Left lung (tissue), 10 donors: Measurements from ENCODE around the gene MUC4. TPM values are rescaled to one million over a fixed set of nuclear protein-coding genes. Genes with fewer than 3 reads are reported as not detected.

Source experiments
- ATAC-seq: fragments of 200-7000 bp; cut with Tn5 transposase; one replicate; pipeline ENCODE4 v1.9.1; 2020; ENCODE audit warnings: moderate library complexity
- DNase-seq, 4 donors: peaks; one replicate each; pipeline ENCODE4 v3.0.0-alpha.2; 2013 to 2020
- H3K27ac ChIP-seq, 2 donors: fragments of 200-600 bp; sonication (generic) in 1 of 2; one replicate each; pipeline versions ENCODE4 v1.5.0 to v1.8.0; 2020 to 2021
- H3K27me3 ChIP-seq, 2 donors: fragments of 200-600 bp; sonication (generic) in 1 of 2; one replicate each; pipeline versions ENCODE4 v1.5.0 to v1.8.0; 2020 to 2021
- H3K36me3 ChIP-seq, 2 donors: fragments of 200-600 bp; sonication (generic) in 1 of 2; one replicate each; pipeline versions ENCODE4 v1.5.0 to v1.8.0; 2020 to 2021
- H3K4me1 ChIP-seq, 2 donors: fragments of 200-600 bp; one replicate each; pipeline ENCODE4 v1.8.0; 2021
- H3K4me3 ChIP-seq, 2 donors: fragments of 200-600 bp; sonication (generic) in 1 of 2; one replicate each; pipeline versions ENCODE4 v1.5.0 to v1.8.0; 2020 to 2021; ENCODE audit warnings: mild to moderate bottlenecking in 1 of 2
- H3K9me3 ChIP-seq, 2 donors: fragments of 200-600 bp; sonication (generic) in 1 of 2; one replicate each; pipeline versions ENCODE4 v1.5.0 to v1.8.0; 2020 to 2021
- intact Hi-C, 2 donors: fragments of 100-400 bp; cut with DNase I; formaldehyde crosslinking; loops; one replicate each; pipeline versions ENCODE4 v1.11.2 to v1.14.2; 2022
- polyA plus RNA-seq, 6 donors: library from polyadenylated mRNA; unstranded; fragments of 120-200 nt; gene quantifications; one replicate each; pipeline ENCODE4 v1.2.1, GENCODE V29; 2013; ENCODE audit not compliant: insufficient read length in 6 of 6
- total RNA-seq, 2 donors: library from RNA; stranded (reverse); fragmentation: NEBNext Ultra II Directional; extraction: Animal tissue kit (Norgen Biotek cat#: 25700); gene quantifications; one replicate each; pipeline ENCODE4 v1.2.1, GENCODE V29; 2021
- TF ChIP-seq, protein P1 (sequence below), 2 donors: fragments of 200-600 bp; sonication (generic) in 1 of 2; IDR thresholded peaks; one replicate each; pipeline versions ENCODE4 v1.5.0 to v1.8.0; 2021; ENCODE audit warnings: antibody characterized with exemption in 2 of 2
- donor health status: DM: no; HTN: yes; CAD: no.
- donor health status: DM: no; HTN: no; CAD: no.

Gene MUC4
- total and polyA plus RNA-seq, 8 donors, result 0.35 to 12.8 (median 1.5) TPM

DNA sequence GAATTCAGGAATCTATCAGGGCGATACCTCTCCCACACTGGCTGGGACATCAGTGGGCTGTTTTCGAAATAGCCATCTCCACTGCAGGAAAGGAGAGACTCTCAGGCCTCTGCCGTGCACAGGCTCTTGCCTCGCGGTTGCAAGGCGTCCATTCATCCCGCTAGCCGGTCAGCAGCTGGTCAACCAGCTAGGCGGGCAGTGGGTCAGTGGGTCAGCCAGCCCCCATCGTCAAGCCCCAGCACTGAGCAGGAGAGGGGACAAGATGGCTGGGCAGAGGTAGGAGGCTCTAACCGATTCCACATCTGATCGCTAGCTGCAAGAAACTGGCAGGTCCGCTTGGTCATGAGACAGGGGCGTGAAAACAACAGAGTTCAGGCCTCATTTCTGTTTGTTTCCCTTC is 45.1 kb downstream of the MUC4 start:
- no peak overlapping the region for H3K4me3 ChIP-seq
- H3K27me3 ChIP-seq, result peaks cover 5 to 34% of the 10 kb centered on the region in 2 donors
- no peak for ATAC-seq
- no peaks in the 10 kb centered on the region for H3K36me3 ChIP-seq
- TF ChIP-seq, protein P1, sequence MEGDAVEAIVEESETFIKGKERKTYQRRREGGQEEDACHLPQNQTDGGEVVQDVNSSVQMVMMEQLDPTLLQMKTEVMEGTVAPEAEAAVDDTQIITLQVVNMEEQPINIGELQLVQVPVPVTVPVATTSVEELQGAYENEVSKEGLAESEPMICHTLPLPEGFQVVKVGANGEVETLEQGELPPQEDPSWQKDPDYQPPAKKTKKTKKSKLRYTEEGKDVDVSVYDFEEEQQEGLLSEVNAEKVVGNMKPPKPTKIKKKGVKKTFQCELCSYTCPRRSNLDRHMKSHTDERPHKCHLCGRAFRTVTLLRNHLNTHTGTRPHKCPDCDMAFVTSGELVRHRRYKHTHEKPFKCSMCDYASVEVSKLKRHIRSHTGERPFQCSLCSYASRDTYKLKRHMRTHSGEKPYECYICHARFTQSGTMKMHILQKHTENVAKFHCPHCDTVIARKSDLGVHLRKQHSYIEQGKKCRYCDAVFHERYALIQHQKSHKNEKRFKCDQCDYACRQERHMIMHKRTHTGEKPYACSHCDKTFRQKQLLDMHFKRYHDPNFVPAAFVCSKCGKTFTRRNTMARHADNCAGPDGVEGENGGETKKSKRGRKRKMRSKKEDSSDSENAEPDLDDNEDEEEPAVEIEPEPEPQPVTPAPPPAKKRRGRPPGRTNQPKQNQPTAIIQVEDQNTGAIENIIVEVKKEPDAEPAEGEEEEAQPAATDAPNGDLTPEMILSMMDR (IDR thresholded peaks at IDR 0.05), result no peak
- intact Hi-C loops, result no loop called here
- H3K9me3 ChIP-seq, result no peaks in the 10 kb centered on the region
- H3K4me1 ChIP-seq, result no peaks in the 10 kb centered on the region
- no peak overlapping the region for H3K27ac ChIP-seq
- DNase-seq, result peak in 1 of 4 donors; percentile 36

DNA sequence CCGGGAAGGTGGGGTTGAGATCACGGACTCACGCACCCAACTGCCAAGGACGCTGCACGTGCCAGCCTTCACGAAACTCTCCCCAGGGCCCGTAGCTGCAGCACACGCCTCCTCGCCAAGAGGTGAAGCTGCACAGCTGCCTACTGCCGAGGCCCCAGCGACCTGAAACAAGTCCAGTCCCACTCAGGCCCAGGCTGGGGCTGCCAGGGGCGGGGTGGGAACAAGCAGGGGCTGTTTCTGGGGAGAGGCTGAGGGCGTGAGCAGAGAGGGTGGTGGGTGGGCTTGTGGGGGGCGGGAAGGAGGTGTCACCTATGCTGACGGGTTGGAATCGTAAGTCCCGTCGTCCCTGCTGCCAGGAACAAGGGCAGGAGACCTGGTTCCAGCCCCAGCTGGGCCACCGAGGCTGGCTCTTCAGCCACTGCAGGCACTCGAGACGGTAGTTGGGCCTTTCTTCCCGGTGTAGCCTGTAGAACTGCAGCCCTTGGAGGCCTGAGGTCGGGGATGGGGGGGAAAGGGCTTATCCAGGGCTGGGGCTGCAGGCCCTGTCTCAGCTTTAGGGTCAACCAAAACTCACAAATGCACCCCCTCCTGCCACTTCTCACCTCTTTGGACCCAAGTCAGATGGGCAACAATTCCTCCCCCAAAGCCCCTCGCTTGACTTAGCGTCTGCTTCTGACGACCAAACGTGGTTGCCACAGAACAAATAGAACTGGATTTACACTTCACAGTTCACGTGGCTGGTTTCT is 46.6 kb downstream of the MUC4 start:
- no peaks in the 10 kb centered on the region for H3K36me3 ChIP-seq
- no peaks in the 10 kb centered on the region for H3K9me3 ChIP-seq
- H3K4me1 ChIP-seq, result no peaks in the 10 kb centered on the region
- DNase-seq (peak in 1 of 4 donors; percentile 80), ATAC-seq (no peak)
- TF ChIP-seq, protein P1 (IDR thresholded peaks at IDR 0.05), result no peak
- peaks cover 6 to 50% of the 10 kb centered on the region in 2 donors for H3K27me3 ChIP-seq
- no peak overlapping the region for H3K27ac ChIP-seq
- no peak overlapping the region for H3K4me3 ChIP-seq
- intact Hi-C loops, result no loop called here

DNA sequence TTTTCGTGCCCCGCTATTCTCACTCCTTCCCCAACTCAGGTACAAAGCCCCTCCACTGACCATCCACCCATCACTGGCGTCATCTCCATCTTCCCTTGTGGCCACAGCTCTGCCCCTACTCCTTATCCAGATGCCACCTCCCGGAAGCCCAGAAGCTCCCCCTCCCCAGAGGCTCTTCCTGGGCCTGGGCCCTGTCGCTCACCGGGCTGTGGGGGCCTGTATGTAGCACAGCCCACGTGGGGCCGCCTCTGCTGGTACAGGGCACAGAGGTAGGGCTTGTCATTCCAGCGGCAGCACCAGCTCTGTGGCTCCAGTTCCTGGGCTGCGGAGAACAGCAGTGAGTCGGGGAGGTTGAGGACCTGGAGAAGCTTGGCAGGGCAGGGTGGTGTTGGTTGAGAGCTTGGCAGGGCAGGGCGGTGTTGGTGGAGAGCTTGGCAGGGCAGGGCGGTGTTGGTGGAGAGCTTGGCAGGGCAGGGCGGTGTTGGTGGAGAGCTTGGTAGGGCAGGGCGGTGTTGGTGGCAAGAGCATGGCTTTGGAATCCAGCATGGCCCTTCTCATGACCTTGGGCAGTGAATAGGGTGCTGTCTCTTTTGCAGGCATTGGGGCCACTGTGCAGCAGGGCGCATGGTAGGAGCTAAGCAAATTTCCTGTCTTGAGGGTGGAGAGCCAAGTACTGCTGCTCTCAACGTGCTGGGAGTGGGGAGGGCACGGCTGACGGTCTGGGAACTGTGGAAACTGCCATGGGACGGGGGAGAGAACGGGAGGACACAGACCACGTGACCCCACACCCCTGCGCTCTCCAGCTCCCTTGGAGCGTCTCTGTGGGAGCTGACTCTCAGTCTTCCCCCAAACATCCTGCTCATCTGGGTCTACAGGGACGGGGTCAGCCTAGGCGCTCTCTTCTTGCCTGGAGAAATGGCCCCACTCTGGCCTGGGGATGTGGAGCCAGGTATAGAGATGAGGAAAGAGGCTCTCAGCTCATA is 47.6 kb downstream of the MUC4 start:
- Histone ChIP-seq H3K27ac (no peak overlapping the region), H3K4me3 (no peak overlapping the region), H3K27me3 (peaks cover 6 to 60% of the 10 kb centered on the region in 2 donors), H3K36me3 (no peaks in the 10 kb centered on the region), H3K4me1 (no peaks in the 10 kb centered on the region), H3K9me3 (no peaks in the 10 kb centered on the region)
- TF ChIP-seq, protein P1 (IDR thresholded peaks at IDR 0.05), result no peak
- ATAC-seq, result no peak
- intact Hi-C loops, result no loop called here
- peak in 1 of 4 donors; percentile 52 for DNase-seq

DNA sequence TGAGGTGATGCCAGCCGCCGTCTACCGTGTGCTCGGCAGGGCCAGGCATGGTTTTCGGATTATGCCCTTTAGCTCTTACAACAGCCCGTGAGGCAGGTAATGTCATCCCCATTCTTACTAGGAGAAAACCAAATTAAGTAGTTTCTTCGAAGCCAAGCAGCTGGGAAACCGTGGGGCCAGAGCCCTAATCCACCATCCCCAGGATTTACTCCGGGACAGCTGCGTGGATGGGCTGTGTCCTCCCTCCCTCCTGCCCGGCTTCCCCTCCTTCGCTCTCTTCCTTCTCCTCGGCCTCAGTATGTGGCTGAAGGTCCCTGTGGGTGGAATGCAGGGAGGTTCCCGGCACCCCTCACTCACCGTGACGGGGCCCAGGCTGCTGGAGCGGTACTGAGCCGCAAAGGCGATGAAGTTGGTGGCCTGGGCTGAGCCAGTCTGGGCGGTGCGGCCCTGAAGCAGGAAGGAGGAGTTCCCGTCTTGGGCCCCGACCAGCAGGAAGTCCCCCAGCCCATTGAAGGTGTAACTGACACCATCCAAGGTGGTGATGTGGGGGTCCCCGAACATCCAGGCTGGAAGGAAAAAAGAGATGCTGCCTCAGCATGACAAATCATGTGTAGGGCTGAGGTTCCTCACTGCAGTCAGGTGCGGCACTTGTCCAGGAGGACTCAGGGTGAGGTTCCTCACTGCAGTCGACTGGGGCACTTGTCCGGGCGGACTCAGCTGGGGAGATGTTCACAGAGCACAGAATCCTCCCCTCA is 48.5 kb downstream of the MUC4 start:
- intact Hi-C loops, result no loop called here
- no peaks in the 10 kb centered on the region for H3K9me3 ChIP-seq
- peaks cover 6 to 68% of the 10 kb centered on the region in 2 donors for H3K27me3 ChIP-seq
- ATAC-seq, result no peak
- no peak overlapping the region for H3K4me3 ChIP-seq
- no peaks in the 10 kb centered on the region for H3K36me3 ChIP-seq
- TF ChIP-seq, protein P1 (IDR thresholded peaks at IDR 0.05), result no peak
- H3K27ac ChIP-seq, result no peak overlapping the region
- no peaks in the 10 kb centered on the region for H3K4me1 ChIP-seq
- peak in 1 of 4 donors; percentile 70 for DNase-seq
